HEK293 (cell line): ENCODE data around the gene SPDYC.

Source experiments
- BCL11A ChIP-seq: fragments of 450-650 bp; formaldehyde crosslinking; IDR thresholded peaks from 2 replicates; pipeline ENCODE4 v1.5.1; 2016; ENCODE audit warnings: low read depth, missing biosample characterization, missing genetic modification characterization
- GLIS1 ChIP-seq: fragments of 450-650 bp; formaldehyde crosslinking; IDR thresholded peaks from 2 replicates; pipeline ENCODE4 v1.5.1; 2016; ENCODE audit warnings: missing biosample characterization, missing genetic modification characterization
- GLIS2 ChIP-seq: fragments of 450-650 bp; formaldehyde crosslinking; IDR thresholded peaks from 2 replicates; pipeline ENCODE4 v1.5.1; 2016; ENCODE audit warnings: missing biosample characterization, missing genetic modification characterization
- HOXD13 ChIP-seq: sonication (generic); formaldehyde crosslinking; IDR thresholded peaks from 2 replicates; pipeline ENCODE4 v1.8.0; 2022; ENCODE audit warnings: missing genetic modification reagents, borderline replicate concordance
- KLF7 ChIP-seq: fragments of 450-650 bp; formaldehyde crosslinking; IDR thresholded peaks from 2 replicates; pipeline ENCODE4 v1.5.1; 2016; ENCODE audit warnings: missing biosample characterization, missing genetic modification characterization, borderline replicate concordance
- KLF8 ChIP-seq: fragments of 450-650 bp; formaldehyde crosslinking; IDR thresholded peaks from 2 replicates; pipeline ENCODE4 v1.5.1; 2016; ENCODE audit warnings: missing biosample characterization, missing genetic modification characterization
- PRDM1 ChIP-seq: fragments of 450-650 bp; formaldehyde crosslinking; IDR thresholded peaks from 2 replicates; pipeline ENCODE4; 2016; ENCODE audit warnings: missing biosample characterization, missing genetic modification characterization
- SETDB1 ChIP-seq: IDR thresholded peaks from one replicate; pipeline ENCODE4 v1.6.1; 2017; ENCODE audit warnings: mild to moderate bottlenecking, low read length, moderate library complexity, mixed read lengths; ENCODE audit not compliant: insufficient read length
- YY1 ChIP-seq: fragments of 450-650 bp; formaldehyde crosslinking; IDR thresholded peaks from 2 replicates; pipeline ENCODE4 v1.5.1; 2018; ENCODE audit warnings: missing biosample characterization, missing genetic modification characterization
- ZBTB11 ChIP-seq: fragments of 450-650 bp; formaldehyde crosslinking; conservative IDR thresholded peaks from 2 replicates; pipeline ENCODE4 v1.5.1; 2016; ENCODE audit warnings: low read depth, missing biosample characterization, missing genetic modification characterization
- ZBTB21 ChIP-seq: fragments of 450-650 bp; formaldehyde crosslinking; IDR thresholded peaks from 2 replicates; pipeline ENCODE4 v1.5.1; 2017; ENCODE audit warnings: missing biosample characterization, missing genetic modification characterization
- ZBTB44 ChIP-seq: fragments of 450-650 bp; IDR thresholded peaks from 2 replicates; pipeline ENCODE4 v1.5.1; 2018; ENCODE audit warnings: missing biosample characterization, mild to moderate bottlenecking, missing genetic modification characterization
- ZFHX2 ChIP-seq: fragments of 450-650 bp; formaldehyde crosslinking; conservative IDR thresholded peaks from 2 replicates; pipeline ENCODE4 v1.5.1; 2016; ENCODE audit warnings: missing biosample characterization, missing genetic modification characterization
- ZFP37 ChIP-seq: fragments of 450-650 bp; formaldehyde crosslinking; IDR thresholded peaks from 2 replicates; pipeline ENCODE4 v1.5.1; 2016; ENCODE audit warnings: missing biosample characterization, missing genetic modification characterization
- ZNF121 ChIP-seq: fragments of 450-650 bp; formaldehyde crosslinking; IDR thresholded peaks from 2 replicates; pipeline ENCODE4 v1.5.1; 2016; ENCODE audit warnings: missing biosample characterization, missing genetic modification characterization
- ZNF140 ChIP-seq: fragments of 450-650 bp; formaldehyde crosslinking; IDR thresholded peaks from 2 replicates; pipeline ENCODE4 v1.5.1; 2016; ENCODE audit warnings: missing biosample characterization, missing genetic modification characterization
- ZNF146 ChIP-seq: fragments of 450-650 bp; formaldehyde crosslinking; IDR thresholded peaks from 2 replicates; pipeline ENCODE4 v1.5.1; 2016; ENCODE audit warnings: missing biosample characterization, missing genetic modification characterization
- ZNF426 ChIP-seq: fragments of 450-650 bp; formaldehyde crosslinking; IDR thresholded peaks from 2 replicates; pipeline ENCODE4 v1.5.1; 2017; ENCODE audit warnings: missing biosample characterization, missing genetic modification characterization, mild to moderate bottlenecking, inconsistent platforms, moderate library complexity
- ZNF544 ChIP-seq: fragments of 450-650 bp; formaldehyde crosslinking; IDR thresholded peaks from 2 replicates; pipeline ENCODE4 v1.5.0; 2017; ENCODE audit warnings: missing biosample characterization, missing genetic modification characterization
- ZNF560 ChIP-seq: fragments of 450-650 bp; formaldehyde crosslinking; IDR thresholded peaks from 2 replicates; pipeline ENCODE4 v1.5.1; 2017; ENCODE audit warnings: missing biosample characterization, missing genetic modification characterization, borderline replicate concordance
- ZNF585B ChIP-seq: fragments of 450-650 bp; formaldehyde crosslinking; IDR thresholded peaks from 2 replicates; pipeline ENCODE4 v1.5.1; 2016; ENCODE audit warnings: missing biosample characterization, missing genetic modification characterization
- ZNF600 ChIP-seq: fragments of 450-650 bp; formaldehyde crosslinking; IDR thresholded peaks from 2 replicates; pipeline ENCODE4 v1.5.1; 2016; ENCODE audit warnings: missing biosample characterization, missing genetic modification characterization
- ZNF626 ChIP-seq: fragments of 450-650 bp; sonication (Bioruptor Pico); formaldehyde crosslinking; IDR thresholded peaks from 2 replicates; pipeline ENCODE4 v1.5.1; 2018; ENCODE audit warnings: missing biosample characterization, missing genetic modification characterization, inconsistent platforms
- ZNF629 ChIP-seq: fragments of 450-650 bp; formaldehyde crosslinking; IDR thresholded peaks from 2 replicates; pipeline ENCODE4 v1.5.1; 2017; ENCODE audit warnings: missing biosample characterization, missing genetic modification characterization
- ZNF664 ChIP-seq: fragments of 450-650 bp; formaldehyde crosslinking; IDR thresholded peaks from 2 replicates; pipeline ENCODE4 v1.5.1; 2016; ENCODE audit warnings: missing biosample characterization, missing genetic modification characterization
- ZNF707 ChIP-seq: fragments of 450-650 bp; formaldehyde crosslinking; IDR thresholded peaks from 2 replicates; pipeline ENCODE4 v1.5.1; 2016; ENCODE audit warnings: missing biosample characterization, missing genetic modification characterization
- ZNF76 ChIP-seq: fragments of 450-650 bp; formaldehyde crosslinking; IDR thresholded peaks from 2 replicates; pipeline ENCODE4; 2016; ENCODE audit warnings: low read depth, missing biosample characterization, missing genetic modification characterization, borderline replicate concordance
- ZSCAN4 ChIP-seq: fragments of 450-650 bp; formaldehyde crosslinking; IDR thresholded peaks from 2 replicates; pipeline ENCODE4 v1.5.1; 2017; ENCODE audit warnings: missing biosample characterization, missing genetic modification characterization
- TF ChIP-seq, protein P1 (sequence below): fragments of 450-650 bp; formaldehyde crosslinking; IDR thresholded peaks from 2 replicates; pipeline ENCODE4 v1.5.1; 2016; ENCODE audit warnings: missing biosample characterization, missing genetic modification characterization
- TF ChIP-seq, protein P2 (sequence below): fragments of 450-650 bp; formaldehyde crosslinking; IDR thresholded peaks from 2 replicates; pipeline ENCODE4 v1.5.1; 2017; ENCODE audit warnings: missing biosample characterization, missing genetic modification characterization

The SPDYC gene

DNA sequence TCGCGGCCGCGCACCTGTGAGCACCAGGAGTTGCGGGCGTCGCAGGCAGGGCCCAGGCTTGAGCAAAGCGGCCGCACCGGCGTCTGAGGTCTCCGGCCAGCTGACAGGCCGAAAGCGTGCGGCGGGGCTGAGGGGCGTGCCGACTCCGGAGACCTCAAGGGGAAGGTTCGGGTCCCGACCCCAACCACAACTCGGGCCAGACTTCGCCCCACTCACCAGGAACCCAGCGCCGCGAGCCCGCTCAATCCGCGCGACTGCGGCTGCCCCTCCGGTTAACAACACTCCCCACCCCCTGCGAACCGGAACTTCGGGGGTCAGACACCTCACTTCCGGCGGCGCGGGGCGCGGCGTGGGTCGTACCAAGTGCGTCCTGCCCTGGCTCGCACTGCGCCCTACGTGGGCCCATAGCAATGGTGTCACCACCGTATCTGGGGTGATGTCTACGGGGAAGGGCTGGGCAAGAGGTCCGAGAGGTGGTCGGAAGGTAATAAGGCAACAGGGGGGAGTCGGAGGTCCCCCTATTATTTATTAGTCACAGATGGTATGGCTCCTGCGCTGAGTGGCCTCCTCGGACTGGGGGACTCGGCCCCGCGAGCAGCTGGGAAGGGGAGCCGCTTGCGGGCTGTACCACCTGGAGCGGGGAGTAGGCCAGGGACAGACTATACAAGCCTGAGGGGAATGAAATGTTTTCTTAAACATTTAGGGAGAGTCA lies 35.6 kb upstream of the SPDYC start, which contains the start of gene SYVN1 (continued):
- peak; percentile 89 for TF ChIP-seq ZBTB11
- no peak for TF ChIP-seq HOXD13
- TF ChIP-seq ZNF544 (tag by site-specific recombination): no peak
- no peak for TF ChIP-seq ZNF140 (tag by site-specific recombination)
- TF ChIP-seq ZFHX2 (tag by site-specific recombination): no peak; the same call in 1 of the 2 replicates
- no peak for TF ChIP-seq ZNF664 (tag by site-specific recombination)
- no peak; the same call in 1 of the 2 replicates for TF ChIP-seq KLF7 (tag by site-specific recombination)
- peak; percentile 82 for TF ChIP-seq ZNF629
- TF ChIP-seq, protein P1, sequence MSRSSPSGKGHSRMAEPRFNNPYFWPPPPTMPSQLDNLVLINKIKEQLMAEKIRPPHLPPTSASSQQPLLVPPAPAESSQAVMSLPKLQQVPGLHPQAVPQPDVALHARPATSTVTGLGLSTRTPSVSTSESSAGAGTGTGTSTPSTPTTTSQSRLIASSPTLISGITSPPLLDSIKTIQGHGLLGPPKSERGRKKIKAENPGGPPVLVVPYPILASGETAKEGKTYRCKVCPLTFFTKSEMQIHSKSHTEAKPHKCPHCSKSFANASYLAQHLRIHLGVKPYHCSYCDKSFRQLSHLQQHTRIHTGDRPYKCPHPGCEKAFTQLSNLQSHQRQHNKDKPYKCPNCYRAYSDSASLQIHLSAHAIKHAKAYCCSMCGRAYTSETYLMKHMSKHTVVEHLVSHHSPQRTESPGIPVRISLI (tag by site-specific recombination): no peak
- TF ChIP-seq ZNF626 (tag by site-specific recombination): no peak
- no peak for TF ChIP-seq ZSCAN4
- TF ChIP-seq ZBTB44 (tag by site-specific recombination): no peak; the same call in 1 of the 2 replicates
- TF ChIP-seq SETDB1: no peak
- TF ChIP-seq ZNF146 (tag by site-specific recombination): no peak
- TF ChIP-seq YY1: peak; percentile 36; the same call in 1 of the 2 replicates
- TF ChIP-seq PRDM1 (tag by site-specific recombination): no peak
- TF ChIP-seq, protein P2, sequence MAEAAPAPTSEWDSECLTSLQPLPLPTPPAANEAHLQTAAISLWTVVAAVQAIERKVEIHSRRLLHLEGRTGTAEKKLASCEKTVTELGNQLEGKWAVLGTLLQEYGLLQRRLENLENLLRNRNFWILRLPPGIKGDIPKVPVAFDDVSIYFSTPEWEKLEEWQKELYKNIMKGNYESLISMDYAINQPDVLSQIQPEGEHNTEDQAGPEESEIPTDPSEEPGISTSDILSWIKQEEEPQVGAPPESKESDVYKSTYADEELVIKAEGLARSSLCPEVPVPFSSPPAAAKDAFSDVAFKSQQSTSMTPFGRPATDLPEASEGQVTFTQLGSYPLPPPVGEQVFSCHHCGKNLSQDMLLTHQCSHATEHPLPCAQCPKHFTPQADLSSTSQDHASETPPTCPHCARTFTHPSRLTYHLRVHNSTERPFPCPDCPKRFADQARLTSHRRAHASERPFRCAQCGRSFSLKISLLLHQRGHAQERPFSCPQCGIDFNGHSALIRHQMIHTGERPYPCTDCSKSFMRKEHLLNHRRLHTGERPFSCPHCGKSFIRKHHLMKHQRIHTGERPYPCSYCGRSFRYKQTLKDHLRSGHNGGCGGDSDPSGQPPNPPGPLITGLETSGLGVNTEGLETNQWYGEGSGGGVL (tag by site-specific recombination): no peak
- TF ChIP-seq ZFP37 (tag by site-specific recombination): no peak
- no peak for TF ChIP-seq ZNF585B (tag by site-specific recombination)
- TF ChIP-seq ZNF560 (tag by site-specific recombination): no peak
- no peak for TF ChIP-seq BCL11A (tag by site-specific recombination)
- TF ChIP-seq ZNF426 (tag by site-specific recombination): no peak
- no peak for TF ChIP-seq ZNF707
- TF ChIP-seq GLIS1: peak; percentile 90
- TF ChIP-seq ZBTB21 (tag by site-specific recombination): peak; percentile 38
- TF ChIP-seq ZNF600 (tag by site-specific recombination): peak; percentile 55
- TF ChIP-seq ZNF76 (tag by site-specific recombination): peak; percentile 66; the same call in 1 of the 2 replicates
- TF ChIP-seq KLF8 (tag by site-specific recombination): peak; percentile 83; the same call in 1 of the 2 replicates
- no peak for TF ChIP-seq ZNF121 (tag by site-specific recombination)
- peak; percentile 94 for TF ChIP-seq GLIS2 (tag by site-specific recombination)
